Daoy (cell line): Measurements from ENCODE around the gene CTSO. TPM values are rescaled to one million over a fixed set of nuclear protein-coding genes. Genes with fewer than 3 reads are reported as not detected.

Source experiments
- DNase-seq: peaks from one replicate; pipeline ENCODE4 v3.0.0-alpha.2; 2015; ENCODE audit warnings: low read depth
- total RNA-seq: library from RNA; depleted of rRNA; stranded (reverse); fragments of >200 nt; shearing (Covaris generic); gene quantifications from 2 replicates; pipeline ENCODE4 v1.2.3, GENCODE V29; 2014; rRNA removed

CTSO gene, protein sequence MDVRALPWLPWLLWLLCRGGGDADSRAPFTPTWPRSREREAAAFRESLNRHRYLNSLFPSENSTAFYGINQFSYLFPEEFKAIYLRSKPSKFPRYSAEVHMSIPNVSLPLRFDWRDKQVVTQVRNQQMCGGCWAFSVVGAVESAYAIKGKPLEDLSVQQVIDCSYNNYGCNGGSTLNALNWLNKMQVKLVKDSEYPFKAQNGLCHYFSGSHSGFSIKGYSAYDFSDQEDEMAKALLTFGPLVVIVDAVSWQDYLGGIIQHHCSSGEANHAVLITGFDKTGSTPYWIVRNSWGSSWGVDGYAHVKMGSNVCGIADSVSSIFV
- 1.3 and 2.2 TPM in 2 replicates for total RNA-seq

GRCh38 chr4:155953151-155954117 is at the start of gene CTSO:
CTSO (minus strand) TSS chr4:155953866; CDS start chr4:155953847, 19 bp downstream.
- peak; percentile 66 for DNase-seq

- no peak for DNase-seq
Observed at GRCh38 chr4:156000491-156000890, 46.8 kb upstream of the CTSO start.

DNA sequence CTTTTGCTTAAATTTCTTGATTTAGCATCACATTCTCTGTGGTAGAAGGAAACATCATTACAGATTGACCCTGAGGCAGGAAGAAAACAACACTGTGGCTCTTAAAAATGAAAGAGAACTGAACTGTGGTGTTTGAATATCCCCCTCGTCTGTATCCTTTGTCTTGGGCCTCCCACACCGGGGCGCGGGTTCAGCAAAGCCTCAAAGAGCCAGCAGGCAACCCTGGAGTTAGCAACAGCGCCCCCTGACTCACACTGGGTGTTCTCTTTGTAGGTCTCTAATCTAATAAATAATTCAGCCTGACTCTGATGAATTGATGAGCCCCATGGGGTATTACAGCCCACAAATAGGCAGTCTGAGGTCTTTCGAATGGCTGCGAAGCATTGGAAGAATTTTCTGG is 46.1 kb upstream of the CTSO start:
- DNase-seq: peak; percentile 15

- no peak for DNase-seq
Observed at GRCh38 chr4:155995069-155995468, 41.4 kb upstream of the CTSO start.

DNA sequence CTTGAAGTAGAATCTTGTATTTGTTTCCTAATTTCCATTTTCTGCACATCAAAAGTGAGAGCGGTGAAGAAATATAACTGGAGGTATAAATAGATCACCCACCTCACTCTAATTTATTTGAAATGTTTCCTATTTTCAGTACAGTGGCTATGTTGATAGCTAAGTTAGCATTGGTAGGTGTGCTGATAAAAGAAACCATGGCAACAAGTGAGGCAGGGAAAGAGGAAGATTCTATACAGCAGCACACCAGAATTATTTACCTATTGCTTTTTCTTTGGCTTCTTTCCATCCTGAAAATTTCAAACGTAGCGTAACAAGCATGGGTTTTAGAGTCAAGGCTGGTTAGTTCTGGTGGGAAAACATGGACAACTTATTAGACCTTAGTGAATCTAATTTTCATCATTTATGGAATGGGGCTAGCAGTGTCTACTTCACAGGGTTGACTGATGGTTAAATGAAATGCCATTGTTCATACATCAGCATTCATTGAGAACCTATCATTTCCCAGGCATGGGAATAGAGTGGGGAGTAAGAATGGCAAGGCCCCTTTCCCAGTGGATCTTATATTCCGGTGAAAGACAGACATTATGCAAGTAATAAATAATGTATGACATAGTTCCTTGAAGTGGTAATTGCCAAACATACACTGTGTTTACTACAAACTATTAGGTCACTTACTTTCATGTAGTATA is 30.6 kb upstream of the CTSO start:
- no peak for DNase-seq

DNA sequence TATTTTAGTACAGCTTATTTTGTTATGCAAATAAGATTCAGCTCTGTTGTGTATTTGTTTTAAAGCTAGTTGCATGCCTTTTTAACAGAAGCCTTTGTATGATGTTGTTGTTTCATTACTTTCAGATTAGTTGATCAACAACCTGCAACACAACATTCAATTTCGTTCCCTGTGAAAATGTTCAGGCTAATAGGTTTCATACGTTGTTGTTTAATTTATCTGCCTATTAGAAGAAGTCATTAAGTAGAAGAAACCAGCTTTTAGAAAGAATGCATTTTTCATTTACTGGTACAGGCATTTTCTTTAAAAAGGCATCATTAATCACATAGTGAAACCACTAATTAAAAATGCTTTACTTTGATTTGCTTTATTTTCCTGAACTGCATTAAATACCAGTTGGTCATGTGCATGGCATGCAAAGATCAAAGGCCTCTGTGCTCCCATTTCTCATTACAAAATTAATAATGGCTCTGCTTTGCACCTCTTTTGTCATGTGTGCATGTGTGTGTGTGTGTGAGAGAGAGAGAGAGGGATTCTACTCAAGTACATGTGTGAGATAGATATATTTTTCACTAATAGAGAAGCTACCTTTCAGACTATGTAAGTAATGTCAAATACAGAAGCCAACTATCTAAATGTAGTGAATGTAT is 29.2 kb upstream of the CTSO start:
- no peak for DNase-seq

DNA sequence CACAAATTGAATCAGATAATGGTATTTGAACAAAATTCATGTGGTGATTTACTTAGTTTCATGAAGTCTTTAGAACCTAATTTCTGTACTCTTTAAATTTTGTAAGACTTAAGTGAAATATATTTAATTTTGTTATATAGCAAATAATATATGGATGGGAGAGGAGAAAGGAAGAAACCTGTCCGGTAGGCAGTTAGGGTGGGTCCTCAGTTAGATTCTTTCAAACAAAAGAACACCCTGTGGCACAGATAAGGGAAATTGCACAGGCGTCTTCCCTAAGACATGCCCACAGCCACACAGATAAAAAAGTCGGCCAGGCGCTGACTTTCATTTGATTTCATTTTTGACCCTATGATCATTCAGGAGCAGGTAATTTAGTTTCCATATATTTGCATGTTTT is 25.1 kb upstream of the CTSO start:
- no peak for DNase-seq

DNA sequence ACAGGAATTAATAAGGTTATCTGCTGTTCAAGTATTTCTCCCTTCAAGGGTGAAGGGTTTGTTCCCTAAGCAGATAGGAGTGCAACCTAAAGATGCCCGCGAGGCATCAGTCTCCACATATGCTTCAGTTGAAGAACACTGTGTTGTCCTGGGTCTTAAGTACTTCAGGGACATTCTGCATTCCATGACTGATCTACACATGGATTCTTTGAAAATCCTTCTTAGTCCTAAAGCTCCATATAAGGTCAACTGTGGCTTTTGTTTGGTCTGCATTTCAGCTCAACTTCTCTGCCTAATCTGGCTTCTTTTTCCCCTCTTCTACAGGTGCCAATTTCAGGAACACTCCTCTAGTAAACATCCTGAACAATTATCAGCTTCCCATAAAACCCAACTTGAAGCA is 21.8 kb upstream of the CTSO start:
- no peak for DNase-seq

DNA sequence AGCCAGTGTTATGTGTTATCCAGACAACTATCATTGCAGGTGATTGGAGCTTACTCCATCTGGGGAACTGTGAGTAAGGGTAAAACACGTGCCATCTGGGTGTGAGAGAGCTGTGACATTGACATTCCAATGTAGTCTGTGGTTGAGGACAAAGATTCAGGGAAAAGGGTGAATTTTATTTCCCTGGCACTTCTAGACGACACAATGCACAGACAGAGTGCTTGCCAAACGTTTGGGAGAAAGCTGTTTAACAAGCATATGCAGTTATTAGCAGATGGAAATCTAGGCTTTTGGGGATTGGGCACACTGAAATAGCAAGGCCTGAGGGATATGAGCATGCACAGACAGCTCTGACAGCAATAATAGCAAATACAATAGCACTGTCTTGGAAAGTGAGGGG is 21.3 kb upstream of the CTSO start:
- DNase-seq: no peak

DNA sequence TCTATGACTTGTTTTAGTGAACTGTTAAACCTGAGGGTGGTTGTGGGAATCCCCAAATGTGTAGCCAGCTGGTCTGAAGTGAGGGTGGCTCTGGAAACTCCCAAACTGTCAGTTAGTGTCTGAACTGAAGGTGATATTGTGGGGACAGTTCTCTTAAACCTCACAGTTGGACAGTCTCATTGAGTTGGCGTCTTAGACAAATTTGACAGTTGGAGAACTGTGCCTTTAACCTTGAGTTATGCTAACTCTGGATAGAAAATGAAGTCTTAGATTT is 20.7 kb upstream of the CTSO start:
- DNase-seq: peak; percentile 10

DNA sequence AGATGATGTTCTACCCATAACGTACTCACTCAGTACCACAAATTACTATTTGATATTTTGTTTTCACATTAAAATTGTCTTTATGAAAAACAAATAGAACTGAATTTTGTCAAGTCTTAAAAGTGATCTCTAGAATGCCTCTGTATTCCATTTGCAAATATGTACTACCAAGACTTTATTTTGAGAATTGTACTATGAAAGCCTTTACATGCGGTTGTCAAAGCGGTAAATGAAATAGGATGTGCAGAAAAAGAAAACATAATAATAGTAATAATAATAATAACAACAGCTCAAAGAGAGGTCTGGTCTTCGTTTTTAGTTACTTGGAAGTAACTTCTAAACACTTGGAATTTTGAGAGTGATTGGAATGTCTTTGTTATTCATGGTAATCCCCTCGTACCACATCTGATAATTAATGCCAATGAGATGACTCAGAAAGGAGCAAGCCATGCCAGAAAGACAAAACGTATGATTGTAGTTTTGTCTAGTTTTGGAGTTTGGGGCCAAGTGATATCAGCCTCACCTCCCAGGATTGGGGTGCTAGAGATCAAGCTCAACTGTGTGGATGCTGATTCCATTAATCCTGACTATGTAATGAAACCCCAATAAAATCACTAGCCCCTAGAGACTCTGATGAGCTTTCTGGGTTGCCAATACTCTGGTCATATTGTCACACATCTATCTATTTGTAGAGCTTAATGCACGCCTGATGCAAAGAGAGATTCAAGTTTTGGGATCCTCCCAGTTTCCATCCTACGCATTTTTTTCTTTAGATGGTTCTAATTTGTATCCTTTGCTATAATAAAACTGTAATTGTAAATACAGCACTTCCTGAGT is 20.2 kb upstream of the CTSO start:
- peak; percentile 11 for DNase-seq

- peak; percentile 22 for DNase-seq
Observed at GRCh38 chr4:155972098-155972497, 18.4 kb upstream of the CTSO start.

- no peak for DNase-seq
Observed at GRCh38 chr4:155966731-155967395, 13.2 kb upstream of the CTSO start.

DNA sequence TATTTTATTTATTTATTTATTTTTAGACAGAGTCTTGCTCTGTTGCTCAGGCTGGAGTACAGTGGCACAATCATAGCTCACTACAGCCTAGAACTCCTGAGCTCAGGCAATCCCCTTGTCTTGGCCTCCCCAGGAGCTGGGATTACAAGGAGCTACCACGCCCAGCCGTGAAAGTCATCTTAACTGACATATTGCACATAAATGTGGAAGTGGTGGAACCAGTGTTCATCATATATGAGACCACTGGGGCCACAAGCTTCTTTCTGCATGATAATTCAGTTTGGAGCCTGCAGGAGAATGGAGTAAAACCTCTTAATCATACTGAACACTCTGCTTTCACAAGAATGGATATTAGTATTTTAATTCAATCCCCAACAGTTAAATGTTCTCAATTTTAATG is 12.5 kb upstream of the CTSO start:
- no peak for DNase-seq

DNA sequence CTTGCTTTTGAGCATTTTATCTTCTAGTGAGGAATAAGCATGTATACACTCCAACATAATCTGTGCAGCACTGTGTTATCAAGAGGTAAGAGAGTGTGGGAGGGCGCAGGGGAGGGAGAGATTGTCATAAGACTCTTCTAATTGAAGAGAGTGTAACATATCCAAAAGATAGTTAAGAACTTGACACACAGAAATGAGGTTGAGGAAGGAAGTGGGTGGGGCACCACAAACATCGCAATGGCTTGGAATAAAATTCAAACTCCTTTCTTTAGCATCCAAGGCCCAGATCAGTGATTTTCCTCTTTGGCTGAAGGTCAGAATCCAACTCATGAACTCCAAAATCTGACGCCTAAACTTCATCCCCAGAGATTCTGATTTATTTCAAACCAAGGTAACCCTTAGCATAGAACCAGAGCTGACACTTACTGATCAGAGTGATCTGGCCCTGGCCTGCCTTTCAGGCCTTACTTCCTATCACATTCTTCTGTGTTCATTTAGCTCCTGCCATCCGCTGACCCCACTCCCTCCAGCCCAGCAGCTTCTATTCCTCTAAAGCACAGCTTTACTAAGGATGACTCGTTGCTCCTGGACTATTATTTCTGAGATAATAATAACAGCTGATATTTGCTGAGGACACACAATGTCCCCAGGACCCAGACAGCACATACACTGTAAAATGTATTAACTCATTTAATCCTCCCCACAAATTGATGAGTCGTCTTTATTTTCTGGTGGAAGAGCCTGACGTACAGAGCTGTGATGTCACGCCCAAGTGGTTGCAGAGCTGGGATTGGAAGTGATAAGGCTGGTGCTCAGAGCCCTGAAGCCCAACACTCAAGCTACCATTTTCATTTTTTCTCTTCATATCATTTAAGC is 10.6 kb upstream of the CTSO start:
- DNase-seq: no peak

DNA sequence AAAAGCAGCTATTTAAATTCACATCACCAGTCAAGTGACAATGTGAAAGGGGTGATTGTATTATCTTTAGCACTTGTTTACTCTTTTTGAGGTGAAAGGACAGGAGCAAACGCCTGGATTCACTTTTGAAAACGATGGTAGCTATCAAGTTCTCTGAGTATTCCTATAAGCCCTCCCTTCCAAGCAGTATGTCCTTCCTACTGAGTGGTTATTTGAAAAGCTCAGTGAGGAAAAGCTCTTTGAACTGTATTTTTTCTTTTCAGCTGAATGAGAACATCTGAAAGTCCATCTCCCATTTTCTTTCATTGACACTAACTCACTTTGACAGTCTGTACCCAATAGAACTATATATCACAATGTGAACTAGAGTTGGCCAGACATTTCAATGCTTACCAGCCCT is 9.1 kb upstream of the CTSO start:
- DNase-seq: no peak

DNA sequence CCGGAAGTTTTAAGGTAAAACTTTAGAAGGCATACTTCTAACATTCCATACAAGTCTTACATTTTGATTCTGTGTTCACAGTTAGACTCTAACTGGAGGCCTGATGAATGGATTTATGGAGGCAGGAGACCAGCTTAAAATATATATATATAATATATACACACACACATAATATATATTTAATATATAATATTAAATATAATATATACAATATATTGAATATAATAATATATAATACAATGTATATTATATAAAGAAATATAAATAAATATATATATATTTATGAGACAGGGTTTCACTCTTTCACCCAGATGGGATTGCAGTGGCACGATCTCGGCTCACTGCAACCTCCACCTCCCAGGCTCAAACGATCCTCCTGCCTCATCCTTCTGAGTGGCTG is 7.9 kb upstream of the CTSO start:
- DNase-seq: no peak

DNA sequence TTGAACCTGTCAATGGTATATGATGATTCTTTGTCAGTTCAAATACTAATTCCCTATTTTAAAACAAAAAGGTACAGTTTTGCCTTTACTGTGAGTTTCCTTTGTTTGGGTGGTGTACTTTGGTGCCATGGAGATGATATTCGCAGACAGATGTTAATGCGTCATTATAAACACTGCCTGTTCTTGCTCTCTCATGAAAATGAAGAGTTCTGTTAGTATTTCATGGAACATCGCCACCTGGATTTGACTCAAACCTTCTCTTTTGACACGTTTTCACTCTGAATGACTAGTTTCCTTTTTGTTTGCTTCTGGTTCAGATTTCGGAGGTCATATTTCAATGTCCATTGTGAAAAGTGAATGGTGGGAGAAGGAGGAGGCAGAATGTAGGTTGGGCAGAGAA is 6.9 kb upstream of the CTSO start:
- DNase-seq: no peak

- no peak for DNase-seq
Observed at GRCh38 chr4:155959417-155959816, 5.8 kb upstream of the CTSO start.

- no peak for DNase-seq
Observed at GRCh38 chr4:155956461-155956860, 2.8 kb upstream of the CTSO start.
